Medulla oblongata (tissue), 1 donor: Measurements from ENCODE around the gene SERPINE3.

Source experiments
- DNase-seq: peaks from one replicate; pipeline ENCODE4 v3.0.0-alpha.2; 2015; ENCODE audit errors: extremely low spot score

SERPINE3 gene

DNA sequence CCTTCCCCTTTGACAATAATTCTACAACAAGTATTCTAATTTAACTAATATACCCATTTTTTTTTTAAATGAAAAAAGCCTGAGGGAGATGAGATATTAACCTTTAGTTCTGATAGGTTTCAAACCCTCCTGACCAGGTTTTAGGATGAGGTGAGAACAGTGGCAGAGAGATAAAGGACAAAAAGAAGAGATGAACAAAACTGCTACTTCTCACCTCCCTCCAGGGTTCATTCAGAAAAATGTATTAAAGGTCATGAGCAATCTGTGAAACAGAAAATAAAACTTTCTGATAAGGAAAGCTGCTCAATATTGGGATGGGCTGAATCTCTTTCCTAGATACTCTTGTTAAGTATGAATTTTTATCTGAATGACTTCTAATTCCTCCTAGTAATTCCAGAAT is 24.1 kb downstream of the SERPINE3 start:
- DNase-seq: no peak

- no peak for DNase-seq
Measured at GRCh38 chr13:51364404-51365008, 25.0 kb downstream of the SERPINE3 start.

DNA sequence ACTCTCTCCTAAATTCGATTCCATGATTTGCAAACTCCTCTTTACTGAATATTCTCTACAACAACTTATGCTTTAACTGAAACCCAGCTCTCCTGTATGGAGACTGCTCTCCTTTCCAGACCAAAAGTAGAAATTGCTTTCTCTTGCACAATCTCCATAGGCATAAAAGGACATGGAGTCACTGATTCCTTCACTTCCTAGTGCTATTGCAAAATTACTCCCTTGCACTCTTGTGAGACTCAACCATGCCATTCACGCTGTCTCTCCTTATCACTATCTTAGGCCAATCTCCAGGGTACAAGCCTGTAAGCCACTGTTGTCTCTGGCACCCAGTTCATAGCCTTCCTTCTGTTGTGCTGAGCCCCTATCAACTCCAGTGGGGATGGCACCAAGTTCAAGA is 30.6 kb downstream of the SERPINE3 start:
- DNase-seq: no peak

- DNase-seq: no peak
Measured at GRCh38 chr13:51370811-51371210, 31.3 kb downstream of the SERPINE3 start.

DNA sequence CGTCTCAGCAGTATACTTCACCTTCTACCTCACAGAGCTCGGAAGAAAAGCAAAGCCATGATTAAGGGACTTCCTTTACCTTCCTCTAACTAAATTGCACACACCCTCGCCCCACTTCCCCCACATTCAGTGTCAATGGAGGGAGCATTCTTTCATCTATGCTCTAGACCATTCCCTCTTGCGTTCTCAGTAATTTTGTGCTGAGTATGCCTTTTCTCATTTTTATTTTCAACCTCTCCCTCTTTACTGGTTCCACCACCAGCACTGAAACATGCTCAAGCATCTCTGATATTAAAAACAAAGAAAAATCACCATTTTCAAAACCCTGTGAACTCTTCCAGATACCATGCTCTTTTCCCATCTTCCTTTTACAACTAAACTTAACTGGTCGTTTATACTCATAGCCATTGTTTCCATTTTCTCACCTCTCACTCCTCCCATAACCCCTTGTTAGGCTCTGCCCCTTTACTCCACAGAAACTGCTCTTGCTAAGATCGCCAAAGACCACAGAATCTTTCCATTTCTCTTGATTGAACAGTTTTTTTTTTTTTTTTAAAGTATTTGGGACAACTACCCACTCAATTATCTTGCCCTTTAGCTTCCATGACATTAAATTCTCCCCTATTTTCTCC is 32.4 kb downstream of the SERPINE3 start:
- no peak for DNase-seq

GRCh38 chr13:51373451-51373850 is 34.0 kb downstream of the SERPINE3 start:
- no peak for DNase-seq

DNA sequence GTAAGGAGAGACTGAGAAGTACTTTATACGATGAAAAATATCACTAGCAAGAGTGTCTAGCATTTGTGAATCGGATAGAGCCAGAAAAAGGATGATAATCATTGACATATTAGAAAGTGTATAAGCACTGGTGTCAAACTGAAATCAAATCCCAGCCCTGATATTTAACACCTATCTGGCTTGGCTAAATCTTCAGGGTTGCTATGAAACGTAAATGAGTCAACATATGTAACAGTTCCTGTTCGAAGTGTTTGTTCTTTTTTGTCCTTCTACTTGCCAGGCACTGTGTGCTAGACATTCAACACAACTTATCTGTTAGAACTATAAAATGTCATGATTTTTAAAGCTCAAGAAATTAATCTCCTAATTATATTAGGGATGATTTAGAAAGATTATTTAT is 40.8 kb downstream of the SERPINE3 start:
- DNase-seq: no peak

DNA sequence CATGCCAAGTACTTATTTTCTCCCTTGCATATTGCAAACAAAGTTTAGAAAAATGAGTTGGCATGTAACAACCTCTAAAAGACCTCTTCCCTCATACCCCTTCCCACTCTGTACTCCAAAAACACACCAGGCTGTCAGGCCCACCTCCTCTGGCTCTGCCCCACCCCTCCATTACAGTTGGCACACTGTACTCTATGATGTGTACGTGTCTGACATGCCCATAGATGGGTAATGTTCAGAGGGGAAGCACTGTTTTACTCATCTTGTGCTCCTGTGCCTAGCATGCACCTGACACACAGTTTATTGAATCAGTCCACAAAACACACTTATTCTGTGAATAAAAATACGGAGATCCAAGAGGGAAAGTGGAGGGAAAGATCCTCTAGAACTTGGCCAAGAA is 45.6 kb downstream of the SERPINE3 start:
- no peak for DNase-seq

- no peak for DNase-seq
Measured at GRCh38 chr13:51394724-51395123, 55.2 kb downstream of the SERPINE3 start.

- DNase-seq: peak; percentile 28
Measured at GRCh38 chr13:51396352-51396751, 56.9 kb downstream of the SERPINE3 start.

DNA sequence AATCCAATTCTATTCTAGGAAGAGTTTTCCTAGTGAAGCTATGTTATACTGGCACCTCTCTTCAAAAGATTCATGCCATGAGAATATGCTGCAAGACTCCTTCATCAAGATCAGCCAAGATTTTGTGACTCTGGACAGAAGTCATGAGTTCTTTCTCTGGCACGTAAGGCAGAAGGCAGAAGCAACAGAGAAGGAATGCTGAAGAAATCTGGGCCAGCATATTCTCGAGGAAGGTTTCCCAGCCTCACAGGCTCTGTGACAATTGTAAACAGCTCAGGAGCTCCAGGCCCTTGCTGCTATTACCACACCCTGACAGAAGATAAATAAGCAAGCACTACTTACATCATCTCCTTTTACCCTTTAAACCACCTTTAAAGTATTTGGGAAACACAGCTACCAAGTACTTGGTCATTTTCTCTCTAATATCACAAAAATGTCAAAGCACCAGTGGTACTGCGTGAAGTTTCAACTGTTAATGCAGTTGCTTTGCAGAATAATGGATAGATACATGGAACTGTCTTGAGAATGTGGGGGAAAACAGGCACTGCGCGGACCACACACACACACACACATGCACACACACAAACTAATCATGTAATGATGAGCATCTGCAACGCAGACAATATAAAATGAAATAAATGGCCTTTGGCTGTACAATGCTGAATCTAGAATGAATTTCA is 57.9 kb downstream of the SERPINE3 start:
- DNase-seq: peak; percentile 64

- DNase-seq: no peak
Measured at GRCh38 chr13:51405176-51405575, 65.7 kb downstream of the SERPINE3 start.

GRCh38 chr13:51412431-51412830 is 72.9 kb downstream of the SERPINE3 start:
- DNase-seq: no peak
